ENCODE measurements around the gene EFCAB11. TPM values are rescaled to one million over a fixed set of nuclear protein-coding genes. Genes with fewer than 3 reads are reported as not detected.
"Not testable (repeated sequence)": the region's sequence is repeated elsewhere in the genome, so short reads cannot be mapped to it uniquely, and the experiment has no call there.

EFCAB11 gene
- total RNA-seq, 1 experiment from 2014 or later = 5.6 TPM

DNA sequence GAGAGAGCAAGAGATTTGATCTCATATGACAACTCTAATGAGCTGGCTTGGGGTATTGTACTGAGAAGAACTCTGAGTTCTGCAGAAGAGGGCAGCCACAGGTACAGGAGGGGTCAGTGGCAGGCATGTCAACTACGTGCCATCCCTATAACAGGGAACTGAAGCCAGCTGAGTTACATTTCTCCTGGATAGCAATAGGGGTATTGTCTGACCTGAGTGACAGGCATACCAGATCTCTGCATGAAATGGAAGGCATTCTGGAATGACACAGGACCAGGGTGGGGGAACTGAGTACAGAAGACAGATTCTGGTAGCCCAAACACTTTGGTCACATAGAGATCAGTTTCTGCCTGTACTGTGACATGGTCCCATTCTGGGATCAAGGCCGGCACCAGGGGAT, 35.8 kb downstream of the EFCAB11 start:
- DNase-seq (ENCODE audit: low spot score) = no peak
- in situ Hi-C loops (cut with HindIII; ENCODE audit: low sequenced_read_pairs) = no loop called here

DNA sequence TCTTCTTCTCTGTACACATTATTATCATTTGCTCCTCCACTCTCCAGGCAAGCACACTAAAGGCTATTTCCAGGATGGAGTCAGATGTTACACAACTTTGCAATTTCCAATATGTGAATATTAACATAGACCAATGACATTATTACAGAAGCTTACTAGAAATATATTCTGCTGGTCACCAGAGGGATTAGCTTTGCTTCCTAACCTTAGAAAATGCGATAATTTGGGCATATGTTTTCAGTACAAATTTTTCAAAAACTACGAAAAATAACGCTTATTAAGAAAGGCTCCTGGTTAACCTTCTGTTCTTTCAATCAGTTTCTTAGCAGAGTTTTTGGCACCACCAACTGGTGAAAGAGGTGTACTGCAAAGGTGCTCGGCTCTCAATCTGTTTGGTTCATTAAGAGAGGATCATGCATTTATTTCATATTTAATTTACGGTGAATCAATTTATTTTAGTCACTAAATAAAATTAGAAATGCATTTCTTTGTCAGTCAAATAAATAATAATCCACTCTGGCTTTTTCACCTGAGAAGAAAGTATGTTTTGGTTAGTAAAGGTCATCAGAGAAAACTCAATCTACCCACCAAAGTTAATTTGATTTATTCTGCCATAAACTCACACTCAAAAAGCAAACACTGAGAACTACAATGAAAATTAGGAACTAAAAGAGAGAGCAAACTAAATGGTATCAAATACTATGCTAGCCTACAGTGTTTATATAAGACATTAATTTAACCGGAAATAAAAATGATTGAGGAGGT, 39.2 kb downstream of the EFCAB11 start:
- peak; percentile 85 for DNase-seq (ENCODE audit: low spot score)
- in situ Hi-C loops (cut with HindIII; ENCODE audit: low sequenced_read_pairs) = no loop called here

DNA sequence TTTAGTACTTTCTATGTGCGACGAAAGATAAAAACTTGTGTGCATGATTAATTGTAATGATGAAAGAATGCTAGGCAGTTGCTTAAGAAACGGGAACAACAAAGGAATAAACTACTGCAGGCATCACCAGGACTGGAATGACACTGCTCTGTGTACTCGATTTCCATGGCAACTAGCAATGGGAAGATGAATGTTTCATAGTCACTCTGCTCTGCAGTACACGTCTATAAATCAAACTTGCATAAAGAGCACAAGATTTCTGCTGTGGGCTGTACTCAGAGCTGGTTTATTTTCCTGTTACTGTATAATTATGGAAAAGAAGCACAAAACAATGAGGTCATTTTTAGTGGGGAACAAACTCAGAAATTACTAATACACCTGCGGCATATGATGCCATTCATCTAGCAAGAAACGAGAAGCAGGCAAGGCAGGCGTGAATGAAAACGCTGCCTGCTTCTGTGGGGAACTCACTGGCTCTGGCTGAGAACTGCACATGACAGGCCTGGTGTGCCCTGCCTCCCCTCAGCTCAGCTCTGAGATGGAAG, 41.8 kb downstream of the EFCAB11 start:
- in situ Hi-C loops (cut with HindIII; ENCODE audit: low sequenced_read_pairs) = no loop called here
- DNase-seq (ENCODE audit: low spot score) = peak; percentile 74

DNA sequence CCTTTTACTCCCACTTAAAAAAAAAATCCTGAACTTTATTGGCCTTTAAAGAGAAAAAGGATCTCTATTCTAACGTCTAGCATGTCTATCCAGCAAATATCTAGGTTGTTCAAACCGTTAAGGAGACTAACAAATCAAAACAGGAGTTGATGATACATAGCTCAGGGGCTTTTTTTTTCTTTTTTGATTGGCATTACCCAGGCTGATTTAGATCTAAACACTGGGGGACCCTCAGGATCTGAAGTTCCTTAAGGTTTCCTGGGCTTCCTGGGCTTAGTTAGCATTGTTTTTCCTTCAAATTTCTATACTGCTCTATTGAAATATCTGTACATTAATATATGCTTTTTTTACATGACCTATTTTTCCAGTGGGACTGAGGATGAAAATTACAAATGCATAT, 42.3 kb downstream of the EFCAB11 start:
- no peak for DNase-seq (ENCODE audit: low spot score)
- in situ Hi-C loops (cut with HindIII; ENCODE audit: low sequenced_read_pairs) = no loop called here

DNA sequence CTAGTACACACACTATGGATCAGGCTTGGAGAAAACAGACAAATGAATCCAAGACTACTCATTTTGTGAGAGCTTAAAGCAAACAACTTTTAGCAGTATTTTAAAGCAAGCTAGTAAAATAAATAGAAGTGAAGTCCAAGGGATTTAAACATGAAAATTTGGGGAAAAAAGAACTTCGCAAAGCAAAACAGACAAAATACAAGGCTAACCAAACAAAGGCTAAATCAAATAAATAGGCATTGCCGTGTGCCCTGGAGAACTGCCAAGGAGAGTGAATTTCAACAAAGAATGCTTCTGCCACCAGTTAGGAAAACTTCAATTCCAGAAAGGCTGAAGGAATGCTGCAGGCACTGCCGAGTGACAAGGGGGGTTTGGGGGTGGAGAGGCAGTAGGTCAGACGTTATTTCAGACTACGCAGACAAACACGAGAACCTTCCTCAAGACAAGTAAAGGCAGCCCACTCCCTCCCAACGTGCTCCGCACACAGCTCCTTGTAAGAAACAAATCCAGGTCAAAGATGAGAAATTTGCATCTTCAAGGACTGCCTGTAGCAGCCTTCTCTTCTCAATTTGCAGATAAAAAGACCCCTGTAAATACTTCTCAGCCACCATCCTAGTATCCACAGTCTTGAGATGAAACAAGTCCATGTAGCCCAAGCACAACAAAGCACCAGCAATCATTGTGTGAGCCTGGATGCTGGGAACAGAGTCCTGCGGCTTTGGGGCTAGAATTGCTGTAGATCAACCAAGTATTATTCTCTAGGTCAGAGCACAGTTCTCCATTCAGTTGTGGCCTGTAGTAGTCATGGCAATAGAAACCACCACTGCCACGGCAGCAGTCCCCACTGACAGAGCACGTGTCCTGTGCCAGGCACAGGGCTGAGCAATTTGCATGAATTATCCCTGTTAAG, 43.3 kb downstream of the EFCAB11 start:
- DNase-seq (ENCODE audit: low spot score) = peak; percentile 61
- in situ Hi-C loops (cut with HindIII; ENCODE audit: low sequenced_read_pairs) = no loop called here

DNA sequence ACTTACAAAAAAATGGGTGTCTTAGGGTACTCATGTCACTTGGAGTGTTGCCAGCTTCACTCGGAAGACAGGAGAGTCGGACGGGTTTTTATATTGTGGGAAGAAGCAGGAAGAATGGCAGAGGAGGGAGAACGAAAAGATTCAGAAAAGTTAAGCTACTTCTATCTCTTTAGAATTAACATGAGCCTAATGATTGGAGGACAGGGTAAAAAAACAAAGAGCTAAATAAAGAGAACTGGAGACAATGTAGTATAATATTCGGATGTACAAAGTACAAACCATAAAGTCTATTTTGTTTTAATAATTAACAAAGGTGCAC, 43.9 kb downstream of the EFCAB11 start:
- in situ Hi-C loops (cut with HindIII; ENCODE audit: low sequenced_read_pairs) = no loop called here
- DNase-seq (ENCODE audit: low spot score) = no peak

DNA sequence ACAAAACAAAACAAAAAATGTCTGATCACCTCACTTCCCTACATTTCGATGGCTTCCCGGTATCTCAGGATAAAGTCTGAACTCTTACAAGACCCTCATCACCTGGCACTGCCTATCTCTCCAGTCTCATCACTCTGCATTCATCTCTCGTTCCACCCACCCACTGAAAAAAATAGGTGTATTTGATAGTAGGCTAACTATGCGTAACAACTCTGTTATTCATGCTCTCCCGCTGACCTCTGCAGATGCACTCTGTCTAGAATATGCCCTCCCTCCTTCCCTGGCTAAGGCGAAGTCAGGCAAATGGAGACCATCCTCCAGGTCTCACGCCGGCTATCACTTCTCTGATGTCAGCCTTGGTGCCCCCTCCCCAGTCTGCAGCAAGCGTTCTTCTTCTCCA, 44.9 kb downstream of the EFCAB11 start:
- in situ Hi-C loops (cut with HindIII; ENCODE audit: low sequenced_read_pairs) = no loop called here
- DNase-seq (ENCODE audit: low spot score) = no peak

DNA sequence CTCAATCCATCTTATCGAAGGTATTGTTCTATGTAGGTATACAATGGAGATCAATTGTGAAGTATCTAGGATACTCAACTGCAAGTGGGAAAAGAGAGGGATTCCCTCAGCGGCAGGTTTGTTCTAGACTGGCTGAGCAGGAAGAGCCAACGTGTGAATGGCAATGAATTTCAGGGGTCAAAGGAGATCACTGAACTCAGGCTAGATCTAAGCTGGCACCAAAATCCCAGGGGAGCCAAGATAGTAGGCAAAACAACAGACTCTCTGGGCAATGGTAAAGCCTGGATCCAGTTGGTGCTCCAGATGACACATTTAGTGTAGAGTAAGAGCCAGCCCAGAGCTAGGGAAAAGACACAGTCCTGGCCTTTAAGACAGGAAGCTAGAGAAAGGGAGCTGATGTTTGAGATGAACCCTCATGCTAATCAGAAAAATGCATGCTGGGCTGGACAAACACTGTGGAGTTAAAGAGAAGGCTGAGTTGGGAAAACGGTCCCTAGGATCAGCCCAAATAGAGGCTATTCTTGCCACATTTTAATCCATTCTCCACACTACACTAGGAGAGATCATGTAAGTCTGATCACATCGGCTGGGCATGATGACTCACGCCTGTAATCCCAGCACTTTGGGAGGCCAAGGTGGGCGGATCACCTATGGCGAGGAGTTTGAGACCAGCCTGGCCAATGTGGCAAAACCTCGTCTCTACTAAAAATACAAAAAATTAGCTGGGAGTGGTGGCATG, 45.6 kb downstream of the EFCAB11 start:
- in situ Hi-C loops (cut with HindIII; ENCODE audit: low sequenced_read_pairs) = no loop called here
- DNase-seq (ENCODE audit: low spot score) = no peak

DNA sequence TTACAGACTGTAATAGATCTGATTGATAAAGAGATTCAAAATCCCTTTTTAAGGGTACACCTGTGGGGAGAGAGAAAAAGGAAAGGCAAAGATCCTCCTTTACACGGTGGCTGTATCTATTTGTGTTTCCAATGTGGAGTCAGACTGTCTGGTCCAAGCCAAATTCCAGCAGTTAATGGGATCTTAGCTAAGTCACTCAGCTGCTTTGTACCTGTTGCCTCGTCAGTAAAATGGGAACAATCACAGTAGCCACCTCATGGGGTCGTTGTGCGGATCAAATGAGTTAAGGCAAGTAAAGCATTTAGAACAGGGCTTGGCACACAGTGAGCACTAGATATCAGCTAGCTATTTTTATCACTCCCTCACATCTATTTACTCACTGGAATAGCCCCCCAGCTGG, 46.9 kb downstream of the EFCAB11 start:
- in situ Hi-C loops (cut with HindIII; ENCODE audit: low sequenced_read_pairs) = no loop called here
- no peak for DNase-seq (ENCODE audit: low spot score)

DNA sequence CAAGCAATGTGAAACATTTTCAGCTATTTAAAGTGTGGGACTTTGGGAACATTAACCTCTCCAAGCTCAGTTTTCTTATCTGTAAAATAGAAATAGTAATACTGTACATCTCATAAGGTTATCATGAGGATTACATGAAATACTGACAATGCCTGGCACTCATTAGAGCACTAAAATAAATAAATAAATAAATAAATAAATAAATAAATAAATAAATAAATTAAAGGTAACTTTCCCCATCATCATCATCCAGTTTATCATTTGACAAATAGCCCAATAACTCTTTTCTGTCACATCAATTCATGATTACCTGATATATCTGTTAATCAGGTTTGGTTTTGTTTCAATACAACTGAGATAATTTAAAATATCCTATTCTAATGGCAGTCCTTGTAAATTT, 48.5 kb downstream of the EFCAB11 start:
- no peak for DNase-seq (ENCODE audit: low spot score)
- in situ Hi-C loops (cut with HindIII; ENCODE audit: low sequenced_read_pairs) = no loop called here

DNA sequence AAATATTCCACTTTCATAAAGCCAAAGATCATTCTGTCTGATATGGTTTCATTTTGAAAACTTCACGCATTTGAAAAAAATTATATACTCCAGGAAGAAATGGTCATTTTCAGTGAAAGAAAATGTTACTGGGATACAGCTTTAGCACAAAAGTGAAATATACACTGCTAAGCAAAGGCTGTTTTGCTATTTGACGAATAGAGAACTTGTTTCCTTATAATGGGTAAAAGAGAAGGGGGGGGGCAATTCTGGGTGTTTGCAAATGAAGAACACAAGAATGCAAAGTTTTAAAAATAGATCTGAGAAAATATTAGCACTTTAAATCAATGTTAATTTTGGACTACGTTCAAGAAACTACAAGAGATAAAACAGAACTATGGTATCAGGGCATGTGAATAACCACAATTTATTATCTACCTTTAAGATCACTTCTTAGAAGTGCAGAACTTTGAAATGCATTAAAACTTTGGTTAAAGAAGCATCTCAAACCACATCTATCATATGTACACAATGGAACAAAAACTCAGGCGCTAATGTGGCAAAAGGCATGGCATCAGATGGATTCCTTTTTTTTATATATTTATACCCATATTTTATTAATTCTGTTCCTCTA, 51.1 kb downstream of the EFCAB11 start:
- in situ Hi-C loops (cut with HindIII; ENCODE audit: low sequenced_read_pairs) = no loop called here
- DNase-seq (ENCODE audit: low spot score) = no peak

DNA sequence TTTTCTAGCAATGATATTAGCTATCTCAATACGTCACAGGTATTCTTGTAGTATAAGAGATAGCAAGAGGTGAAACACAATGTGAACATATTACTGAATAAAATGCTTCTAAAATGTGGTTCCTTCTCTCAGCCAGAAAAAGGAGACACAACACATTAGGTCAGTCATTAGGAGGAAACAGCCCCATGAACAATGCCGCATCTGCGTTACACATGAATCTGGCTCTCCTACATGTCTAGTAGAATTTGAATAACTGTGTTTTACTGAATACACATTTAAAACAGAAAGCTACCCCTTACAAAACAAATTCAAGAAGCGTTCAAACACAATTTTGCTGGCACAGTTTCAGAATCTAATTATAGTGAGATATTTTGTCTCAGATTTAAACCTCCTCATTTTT, 51.6 kb downstream of the EFCAB11 start:
- in situ Hi-C loops (cut with HindIII; ENCODE audit: low sequenced_read_pairs) = no loop called here
- DNase-seq (ENCODE audit: low spot score) = no peak

DNA sequence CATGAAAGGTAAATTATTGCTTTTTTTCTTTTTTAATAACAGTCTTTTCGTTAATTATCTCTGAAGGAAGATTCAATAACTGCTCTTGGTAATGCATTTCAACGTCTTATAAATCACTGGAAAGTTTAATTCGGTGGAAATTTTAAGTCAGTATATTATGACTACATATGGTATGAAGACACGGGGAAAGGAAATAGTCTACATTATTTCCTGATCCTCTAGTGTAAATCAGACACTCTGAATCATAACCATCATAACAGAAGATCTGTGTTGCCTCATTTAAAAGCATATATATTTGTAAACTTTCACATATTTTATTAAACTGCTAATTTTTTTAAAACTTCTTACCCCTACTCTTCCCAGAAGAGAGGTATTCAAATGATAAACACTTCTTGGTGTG, 53.7 kb downstream of the EFCAB11 start:
- DNase-seq (ENCODE audit: low spot score) = no peak
- in situ Hi-C loops (cut with HindIII; ENCODE audit: low sequenced_read_pairs) = no loop called here

DNA sequence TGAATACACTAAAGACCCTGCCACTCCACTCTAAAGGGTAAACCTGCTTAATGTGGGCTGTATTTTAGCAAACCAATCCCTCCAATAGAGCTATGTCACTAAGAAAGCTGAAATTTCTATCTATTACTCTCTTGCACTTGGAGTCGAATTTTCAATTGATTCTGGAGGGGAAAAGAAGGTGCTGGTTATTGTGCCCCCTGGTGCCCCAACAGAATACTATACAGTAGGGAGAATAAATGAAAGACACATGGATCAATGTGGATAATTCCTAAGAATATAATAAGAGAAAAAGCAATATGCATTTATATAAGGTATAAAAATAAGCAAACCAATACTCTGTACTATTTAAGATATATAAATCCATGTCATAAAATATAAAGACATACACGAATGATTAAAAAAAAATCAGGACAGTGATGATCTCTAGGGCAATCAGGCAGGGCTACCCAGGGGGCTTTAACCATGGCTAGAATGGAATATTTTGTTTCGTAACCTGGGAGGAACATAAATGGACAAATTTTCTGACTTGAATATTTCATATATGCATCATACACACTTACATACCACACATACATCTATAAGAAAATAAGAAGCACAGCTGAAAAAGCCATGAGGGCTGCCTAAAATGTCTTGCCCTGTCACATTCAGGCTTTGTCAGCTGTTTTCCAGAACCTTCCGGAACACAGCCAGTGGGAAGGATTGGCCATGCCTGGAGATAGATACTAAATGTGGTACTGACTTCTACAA, 54.4 kb downstream of the EFCAB11 start:
- in situ Hi-C loops (cut with HindIII; ENCODE audit: low sequenced_read_pairs) = no loop called here
- DNase-seq (ENCODE audit: low spot score) = peak; percentile 43

DNA sequence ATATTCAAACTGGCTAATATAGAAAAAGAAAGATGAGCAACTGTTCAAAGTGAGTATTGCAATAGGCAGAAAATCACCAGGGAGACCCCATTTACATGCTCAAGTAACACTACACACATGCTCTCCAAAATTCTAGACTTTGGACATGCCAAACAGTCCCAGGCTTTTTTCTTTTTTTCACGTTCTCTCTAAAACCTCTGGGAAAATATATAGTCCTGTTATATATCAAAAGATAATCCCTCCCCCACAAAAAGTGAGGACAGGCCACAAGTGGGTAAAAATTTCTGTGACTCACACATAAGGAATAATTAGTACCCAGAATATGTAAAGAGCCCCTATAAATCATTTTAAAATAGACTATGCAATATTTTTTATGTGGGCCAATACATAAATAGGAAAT, 55.2 kb downstream of the EFCAB11 start:
- DNase-seq (ENCODE audit: low spot score) = no peak
- in situ Hi-C loops (cut with HindIII; ENCODE audit: low sequenced_read_pairs) = no loop called here

DNA sequence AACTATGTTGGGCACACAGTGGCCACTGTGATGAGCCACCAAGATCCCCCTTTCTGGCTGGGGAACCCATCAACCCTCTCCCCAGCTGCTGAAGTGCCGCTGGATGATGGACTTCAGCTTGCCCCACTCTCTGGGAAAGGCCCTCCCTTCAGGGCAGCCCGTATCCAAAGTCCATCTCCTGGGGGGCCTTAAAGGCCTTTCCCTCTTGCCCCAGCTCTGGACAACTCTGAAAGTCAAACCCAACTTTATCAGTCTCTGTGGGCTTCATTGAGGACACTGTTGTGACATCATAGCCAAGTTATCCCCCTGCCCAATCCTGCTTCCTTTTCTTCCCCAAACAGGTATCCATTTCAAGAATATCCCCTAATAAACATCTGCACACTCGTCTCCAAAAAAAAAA, 61.1 kb downstream of the EFCAB11 start:
- DNase-seq (ENCODE audit: low spot score); in situ Hi-C loops (cut with HindIII; ENCODE audit: low sequenced_read_pairs): not testable (repeated sequence)

DNA sequence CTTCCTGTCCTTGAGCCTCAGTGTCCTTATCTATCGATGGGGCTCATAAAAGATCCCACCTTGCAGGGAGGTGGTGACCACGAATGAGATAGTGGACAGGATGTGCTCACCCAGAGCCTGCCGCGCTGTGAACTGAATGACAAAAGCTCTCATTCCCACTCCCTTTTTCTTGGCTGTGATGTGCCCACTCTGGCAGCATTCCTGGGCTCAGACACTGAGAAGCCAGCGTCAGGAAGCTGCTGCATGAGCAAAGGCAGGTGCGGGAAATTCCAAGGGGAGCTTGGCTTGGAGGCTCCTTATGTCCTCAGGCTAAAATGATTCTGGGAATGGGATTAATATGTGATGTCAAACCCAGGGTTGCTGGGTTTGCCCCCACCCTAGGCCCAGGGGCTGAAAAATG, 61.6 kb downstream of the EFCAB11 start:
- no peak for DNase-seq (ENCODE audit: low spot score)
- in situ Hi-C loops (cut with HindIII; ENCODE audit: low sequenced_read_pairs) = no loop called here

DNA sequence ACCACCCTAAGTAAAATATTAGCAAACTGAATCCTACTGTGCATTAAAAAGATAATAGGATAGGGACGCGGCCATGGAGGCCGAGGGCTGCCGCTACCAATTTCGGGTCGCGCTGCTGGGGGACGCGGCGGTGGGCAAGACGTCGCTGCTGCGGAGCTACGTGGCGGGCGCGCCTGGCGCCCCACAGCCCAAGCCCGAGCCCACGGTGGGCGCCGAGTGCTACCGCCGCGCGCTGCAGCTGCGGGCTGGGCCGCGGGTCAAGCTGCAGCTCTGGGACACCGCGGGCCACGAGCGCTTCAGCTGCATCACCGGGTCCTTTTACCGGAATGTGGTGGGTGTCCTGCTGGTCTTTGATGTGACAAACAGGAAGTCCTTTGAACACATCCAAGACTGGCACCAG, 62.8 kb downstream of the EFCAB11 start:
- in situ Hi-C loops (cut with HindIII; ENCODE audit: low sequenced_read_pairs) = not testable (repeated sequence)

DNA sequence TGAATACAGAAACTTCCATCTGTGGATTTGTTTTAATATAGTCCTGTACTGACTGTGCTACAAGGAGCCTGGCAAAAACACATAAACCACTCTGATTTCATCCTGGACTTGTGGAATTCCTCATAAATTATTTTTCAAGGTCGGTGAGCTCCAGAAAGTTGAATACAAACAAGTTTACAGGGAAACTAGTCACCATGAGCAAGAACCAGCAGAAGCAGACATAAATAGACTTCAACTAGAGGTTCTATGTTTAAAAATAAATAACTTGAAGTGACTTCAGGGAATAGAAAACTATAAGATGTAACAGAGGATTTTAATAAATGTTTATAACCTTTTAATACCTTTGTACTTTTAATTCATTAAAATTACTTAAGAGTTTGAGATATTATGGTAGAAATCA, 63.5 kb downstream of the EFCAB11 start:
- in situ Hi-C loops (cut with HindIII; ENCODE audit: low sequenced_read_pairs) = no loop called here
- DNase-seq (ENCODE audit: low spot score) = no peak

More for the DNA sequence above, 62.8 kb downstream of the EFCAB11 start:
- DNase-seq (ENCODE audit: low spot score) = not testable (repeated sequence)
